SK-N-SH treated with all-trans-retinoic acid at 6 μM for 48 hours (cell line): ENCODE data around the gene FAM184B.

ENCODE experiments used
- ATAC-seq: fragments of 200-7000 bp; cut with Tn5 transposase; 3 replicates; pipeline ENCODE4 v1.9.1; 2020; ENCODE audit warnings: mild to moderate bottlenecking, moderate library complexity
- ARNTL ChIP-seq: fragments of 450-650 bp; formaldehyde crosslinking; IDR thresholded peaks from 2 replicates; pipeline ENCODE4 v1.5.0; 2020; ENCODE audit warnings: low read depth, mild to moderate bottlenecking, moderate library complexity, borderline replicate concordance
- BACH2 ChIP-seq: fragments of 250-450 bp; sonication (Bioruptor Pico); IDR thresholded peaks from 2 replicates; pipeline ENCODE4 v1.9.0; 2021; ENCODE audit warnings: mild to moderate bottlenecking, borderline replicate concordance
- CREB5 ChIP-seq: fragments of 250-450 bp; sonication (Bioruptor Pico); IDR thresholded peaks from 2 replicates; pipeline ENCODE4 v1.5.1; 2020; ENCODE audit warnings: low read depth, mild to moderate bottlenecking, moderate library complexity
- CSDC2 ChIP-seq: fragments of 250-450 bp; sonication (Bioruptor Pico); IDR thresholded peaks from 2 replicates; pipeline ENCODE4 v1.5.0; 2020; ENCODE audit warnings: mild to moderate bottlenecking, moderate library complexity
- CSRNP3 ChIP-seq: fragments of 250-450 bp; sonication (Bioruptor Pico); IDR thresholded peaks from 2 replicates; pipeline ENCODE4 v1.5.1; 2021; ENCODE audit warnings: mild to moderate bottlenecking, moderate library complexity
- ESRRG ChIP-seq: fragments of 250-450 bp; sonication (Bioruptor Pico); IDR thresholded peaks from 2 replicates; pipeline ENCODE4 v1.6.1; 2021; ENCODE audit warnings: mild to moderate bottlenecking
- ISL1 ChIP-seq: fragments of 250-450 bp; sonication (Bioruptor Pico); IDR thresholded peaks from 2 replicates; pipeline ENCODE4 v2.1.2; 2022; ENCODE audit warnings: mild to moderate bottlenecking, moderate library complexity
- PATZ1 ChIP-seq: fragments of 250-450 bp; sonication (Bioruptor Pico); IDR thresholded peaks from 2 replicates; pipeline ENCODE4 v1.8.0; 2020; ENCODE audit warnings: mild to moderate bottlenecking, moderate library complexity, borderline replicate concordance
- PPARA ChIP-seq: fragments of 250-450 bp; sonication (Bioruptor Pico); IDR thresholded peaks from 2 replicates; pipeline ENCODE4 v1.5.0; 2020; ENCODE audit warnings: mild to moderate bottlenecking, borderline replicate concordance
- RARB ChIP-seq: fragments of 250-450 bp; sonication (Bioruptor Pico); IDR thresholded peaks from 2 replicates; pipeline ENCODE4 v1.8.0; 2021; ENCODE audit warnings: mild to moderate bottlenecking, moderate library complexity
- SNAI2 ChIP-seq: fragments of 250-450 bp; sonication (Bioruptor Pico); IDR thresholded peaks from 2 replicates; pipeline ENCODE4 v1.5.0; 2020; ENCODE audit warnings: mild to moderate bottlenecking, moderate library complexity
- TCF4 ChIP-seq: fragments of 250-450 bp; sonication (Bioruptor Pico); IDR thresholded peaks from 2 replicates; pipeline ENCODE4 v1.8.0; 2021; ENCODE audit warnings: mild to moderate bottlenecking, moderate library complexity, borderline replicate concordance
- TOX ChIP-seq: fragments of 250-450 bp; sonication (Bioruptor Pico); IDR thresholded peaks from 2 replicates; pipeline ENCODE4 v1.8.0; 2021; ENCODE audit warnings: mild to moderate bottlenecking, moderate library complexity, borderline replicate concordance
- TSHZ2 ChIP-seq: fragments of 250-450 bp; sonication (Bioruptor Pico); IDR thresholded peaks from 2 replicates; pipeline ENCODE4 v1.5.0; 2020; ENCODE audit warnings: mild to moderate bottlenecking, moderate library complexity
- ZC3H10 ChIP-seq: fragments of 250-450 bp; sonication (Bioruptor Pico); IDR thresholded peaks from 2 replicates; pipeline ENCODE4 v1.5.1; 2021; ENCODE audit warnings: mild to moderate bottlenecking, moderate library complexity
- ZFP3 ChIP-seq: fragments of 250-450 bp; sonication (Bioruptor Pico); IDR thresholded peaks from 2 replicates; pipeline ENCODE4 v1.5.0; 2020; ENCODE audit warnings: mild to moderate bottlenecking, moderate library complexity
- ZFP30 ChIP-seq: fragments of 450-650 bp; formaldehyde crosslinking; IDR thresholded peaks from 2 replicates; pipeline ENCODE4 v1.5.0; 2022; ENCODE audit warnings: mild to moderate bottlenecking, moderate library complexity
- ZNF565 ChIP-seq: fragments of 450-650 bp; formaldehyde crosslinking; conservative IDR thresholded peaks from 2 replicates; pipeline ENCODE4 v1.5.0; 2020; ENCODE audit warnings: low read depth, mild to moderate bottlenecking, moderate library complexity
- ZNF8 ChIP-seq: fragments of 450-650 bp; formaldehyde crosslinking; IDR thresholded peaks from 2 replicates; pipeline ENCODE4 v1.5.0; 2020; ENCODE audit warnings: mild to moderate bottlenecking, moderate library complexity

The FAM184B gene

GRCh38 chr4:17773135-17773698 lies 8.2 kb downstream of the FAM184B start (continued):
- no peak for TF ChIP-seq PATZ1 (CRISPR knock-in tag)

GRCh38 chr4:17771284-17771908 lies 10.0 kb downstream of the FAM184B start:
- no peak for ATAC-seq
- no peak for TF ChIP-seq ZC3H10
- TF ChIP-seq CSDC2 (CRISPR knock-in tag): no peak
- no peak for TF ChIP-seq PATZ1 (CRISPR knock-in tag)
- TF ChIP-seq ZFP3 (CRISPR knock-in tag): no peak
- TF ChIP-seq TOX (CRISPR knock-in tag): no peak
- TF ChIP-seq CSRNP3 (CRISPR knock-in tag): no peak
- TF ChIP-seq ESRRG (CRISPR knock-in tag): no peak
- no peak for TF ChIP-seq PPARA (CRISPR knock-in tag)
- TF ChIP-seq ISL1 (CRISPR knock-in tag): no peak
- no peak for TF ChIP-seq ZNF565 (CRISPR knock-in tag)
- no peak for TF ChIP-seq ZNF8 (CRISPR knock-in tag)
- TF ChIP-seq BACH2: no peak
- TF ChIP-seq TCF4 (CRISPR knock-in tag): no peak
- TF ChIP-seq ZFP30: no peak
- TF ChIP-seq TSHZ2: no peak
- TF ChIP-seq CREB5 (CRISPR knock-in tag): no peak

GRCh38 chr4:17770845-17771244 lies 10.6 kb downstream of the FAM184B start:
- ATAC-seq: no peak

More at GRCh38 chr4:17770845-17771244, 10.6 kb downstream of the FAM184B start:
- TF ChIP-seq ARNTL (no peak), TSHZ2 (no peak), BACH2 (no peak), ZNF8 (CRISPR knock-in tag) (no peak), PPARA (CRISPR knock-in tag) (no peak), ISL1 (CRISPR knock-in tag) (no peak), RARB (CRISPR knock-in tag) (no peak), CREB5 (CRISPR knock-in tag) (no peak), SNAI2 (CRISPR knock-in tag) (no peak), PATZ1 (CRISPR knock-in tag) (no peak)
